Mucosa of gallbladder (tissue), 1 donor: ENCODE measurements around the gene NUP210. TPM values are rescaled to one million over a fixed set of nuclear protein-coding genes. Genes with fewer than 3 reads are reported as not detected.
"Not testable (repeated sequence)": the region's sequence is repeated elsewhere in the genome, so short reads cannot be mapped to it uniquely, and the experiment has no call there.

Experiments
- DNase-seq: peaks from one replicate; pipeline ENCODE4 v3.0.0-alpha.2; 2020; ENCODE audit warnings: low spot score
- total RNA-seq: library from RNA; stranded (reverse); gene quantifications from one replicate; pipeline ENCODE4 v1.2.1, GENCODE V29; 2021
- donor health status: DM: no; HTN: no; CAD: no.

NUP210 gene
- total RNA-seq, 1 donor from 2014 or later: 12.1 TPM

GRCh38 chr3:13429631-13430291 is 9.6 kb upstream of the NUP210 start:
- DNase-seq: no peak

- DNase-seq: not testable (repeated sequence)
These were observed 8.6 kb upstream of the NUP210 start for GRCh38 chr3:13428678-13429077.

GRCh38 chr3:13427662-13428603 is 7.8 kb upstream of the NUP210 start:
- DNase-seq: no peak

GRCh38 chr3:13426591-13426990 is 6.5 kb upstream of the NUP210 start:
- DNase-seq: no peak

- DNase-seq: no peak
These were observed 5.6 kb upstream of the NUP210 start for GRCh38 chr3:13425689-13426088.

- no peak for DNase-seq
These were observed 4.9 kb upstream of the NUP210 start for GRCh38 chr3:13424865-13425617.

- no peak for DNase-seq
These were observed 4.2 kb upstream of the NUP210 start for GRCh38 chr3:13424141-13424844.

GRCh38 chr3:13420831-13421765 is 976 bp upstream of the NUP210 start:
- DNase-seq: no peak

GRCh38 chr3:13419505-13420044 is 547 bp downstream of the NUP210 start:
- DNase-seq: peak; percentile 26

- no peak for DNase-seq
These were observed 2.8 kb downstream of the NUP210 start for GRCh38 chr3:13417166-13417947.

GRCh38 chr3:13415997-13416793 is 3.9 kb downstream of the NUP210 start:
- no peak for DNase-seq

GRCh38 chr3:13415236-13415986 is 4.7 kb downstream of the NUP210 start:
- DNase-seq: no peak

- DNase-seq: peak; percentile 26
These were observed 5.9 kb downstream of the NUP210 start for GRCh38 chr3:13414040-13414729.

GRCh38 chr3:13411186-13411860 is 8.8 kb downstream of the NUP210 start:
- no peak for DNase-seq

- DNase-seq: no peak
These were observed 11.2 kb downstream of the NUP210 start for GRCh38 chr3:13408890-13409289.

GRCh38 chr3:13407926-13408325 is 12.2 kb downstream of the NUP210 start:
- DNase-seq: no peak

- DNase-seq: no peak
These were observed 12.6 kb downstream of the NUP210 start for GRCh38 chr3:13407475-13407874.
